Measurements from ENCODE around the gene APOA1. TPM values are rescaled to one million over a fixed set of nuclear protein-coding genes. Genes with fewer than 3 reads are reported as not detected.

Gene APOA1
- total and polyA plus RNA-seq, 2 of the 4 experiments (the other 2 are of a cell fraction), result 0.18 to 0.89 TPM

DNA sequence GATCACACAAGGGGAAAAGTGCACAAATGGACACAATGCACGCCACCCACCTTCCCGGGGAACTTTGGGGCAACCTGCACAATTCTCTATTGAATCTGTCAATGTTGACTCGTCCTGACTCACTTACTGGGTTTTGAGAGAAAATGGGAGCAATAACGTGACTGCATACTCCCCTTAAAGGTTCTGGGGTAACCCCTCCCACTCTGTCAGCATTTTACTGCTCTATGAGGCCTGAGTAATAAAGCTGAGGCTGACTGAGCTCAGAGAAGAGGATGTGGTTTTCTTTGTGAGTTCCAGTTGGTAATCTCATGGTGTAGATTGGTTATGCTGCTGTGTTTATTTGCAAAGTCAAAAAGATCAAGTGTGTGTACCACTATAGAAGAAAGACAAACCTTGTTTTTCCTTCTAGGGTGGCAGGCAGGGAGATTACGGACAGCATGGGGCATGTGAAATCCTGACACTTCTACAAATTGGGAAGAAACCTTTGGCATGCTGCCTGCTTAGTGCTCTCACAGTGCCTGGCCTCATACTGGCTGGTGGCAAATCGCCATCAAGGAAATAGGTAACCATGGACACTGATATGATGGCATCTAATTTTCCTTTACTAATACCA lies 16.1 kb upstream of the APOA1 start:
- intact Hi-C loops (cut with micrococcal nuclease) (loop anchor here (10.0 kb wide), 1 partner anchor 371 kb away; no protein-coding TSS in a partner anchor), dilution Hi-C loops (cut with HindIII; ENCODE audit: low sequenced_read_pairs, unreplicated experiment) (no loop called here), in situ Hi-C loops (cut with MboI; ENCODE audit: low sequenced_read_pairs) (no loop called here)
- ChIA-PET CTCF (interaction anchor here (1.0 to 1.4 kb wide), 3 partner anchors 17 to 63 kb away, joined by 4 read pairs; partner anchors contain the start of gene APOA5), POLR2A (ENCODE audit: unreplicated experiment) (interaction anchor here (0.5 kb wide), 1 partner anchor 290 kb away, joined by 3 read pairs; the partner anchor contains the start of gene PAFAH1B2)
- peak overlapping the region in 1 of 2 experiments; percentile 16; a peak in 1 of 4 replicates for H4K8ac ChIP-seq (ENCODE audit: low read depth in 2 of 2, low read length in 2 of 2)
- H3K27me3 ChIP-seq (ENCODE audit: control insufficient read depth, insufficient read depth, low read length), result no peaks in the 10 kb centered on the region
- peaks cover 17% of the 10 kb centered on the region for H4K20me1 ChIP-seq (ENCODE audit: insufficient read depth, low read length)
- H4K91ac ChIP-seq (ENCODE audit: insufficient read depth, low read depth, low read length), result no peak overlapping the region
- no peak overlapping the region for H4K5ac ChIP-seq (ENCODE audit: low read depth, low read length)
- H3K4me1 ChIP-seq (ENCODE audit: control insufficient read depth, insufficient read depth, low read length), result peaks cover 23% of the 10 kb centered on the region
- H2AK5ac ChIP-seq (ENCODE audit: low read depth, low read length), result peak overlapping the region; percentile 66; the same call in 1 of the 2 replicates
- H2BK5ac ChIP-seq (ENCODE audit: low read depth, low read length, poor library complexity, severe bottlenecking), result peak overlapping the region; percentile 59
- no peaks in the 10 kb centered on the region for H3K9me3 ChIP-seq (ENCODE audit: control insufficient read depth, insufficient read depth, low read length)
- H3K4me2 ChIP-seq (ENCODE audit: low read depth, low read length), result peak overlapping the region; percentile 48
- ATAC-seq (ENCODE audit: low read depth) (peak; percentile 87), DNase-seq (peak; percentile 96)
- no peak overlapping the region for H3K9ac ChIP-seq (ENCODE audit: low read depth, low read length)
- peak overlapping the region; percentile 9; the same call in 1 of the 2 replicates for H3K23ac ChIP-seq (ENCODE audit: low read depth, low read length)
- peaks cover 17% of the 10 kb centered on the region for H3K36me3 ChIP-seq (ENCODE audit: control insufficient read depth, insufficient read depth, low read length)
- no peak overlapping the region for H2AFZ ChIP-seq (replicated peaks; ENCODE audit: low read length, poor library complexity)
- no peak overlapping the region for H3K4me3 ChIP-seq (ENCODE audit: insufficient read depth, low read depth, low read length)
- H2BK20ac ChIP-seq (ENCODE audit: low read depth, low read length), result peak overlapping the region; percentile 18; the same call in 1 of the 2 replicates
- H2BK15ac ChIP-seq (ENCODE audit: low read depth, low read length), result peak overlapping the region; percentile 53; the same call in 2 of the 3 replicates
- H3K18ac ChIP-seq (ENCODE audit: low read depth, low read length), result no peak overlapping the region; the same call in 1 of the 2 replicates
- peaks cover 6 to 30% of the 10 kb centered on the region in 2 experiments; a peak in 3 of 4 replicates for H3K79me1 ChIP-seq (ENCODE audit: low read depth in 1 of 2, low read length in 2 of 2)
- 0% methylated on average over 1 of the region's 6 CpGs; no CpG with 5 or more reads in 1 of the 2 experiments for WGBS, 2 experiments (ENCODE audit: extremely low coverage in 2 of 2, insufficient read length in 1 of 2)
- H3K4ac ChIP-seq (ENCODE audit: low read depth, low read length), result peak overlapping the region; percentile 44
- H2BK120ac ChIP-seq (ENCODE audit: low read depth, low read length), result peak overlapping the region; percentile 61
- peak overlapping the region; percentile 41 for H3K27ac ChIP-seq (ENCODE audit: insufficient read depth, low read length)
- H2AK9ac ChIP-seq (replicated peaks; ENCODE audit: low read depth, low read length, poor library complexity), result no peak overlapping the region
- H3K56ac ChIP-seq (ENCODE audit: extremely low read depth, insufficient read depth, low read length), result no peak overlapping the region
- H3K9me1 ChIP-seq (ENCODE audit: insufficient read depth, low read length), result peaks cover 23% of the 10 kb centered on the region
- no TSS peak for BruUV-seq (replicated peaks)
- peak overlapping the region; percentile 62 for H3K14ac ChIP-seq (replicated peaks; ENCODE audit: low read depth, low read length)
- TF ChIP-seq BHLHE40 (IDR thresholded peaks at IDR 0.05; ENCODE audit: low read depth, low read length) (peak; percentile 81), MXI1 (IDR thresholded peaks at IDR 0.05; ENCODE audit: borderline replicate concordance, low read depth, low read length) (no peak; the same call in 1 of the 2 replicates), USF2 (IDR thresholded peaks at IDR 0.05; ENCODE audit: low read depth, low read length) (0 out of 2 replicates have a peak, but pooled peaks have one; percentile 8), NFE2L2 (IDR thresholded peaks at IDR 0.05; ENCODE audit: low read depth, low read length) (no peak; the same call in 1 of the 2 replicates), RFX5 (IDR thresholded peaks at IDR 0.05; ENCODE audit: low read depth, low read length) (no peak), SMC3 (IDR thresholded peaks at IDR 0.05; ENCODE audit: low read depth, low read length) (no peak), RCOR1 (IDR thresholded peaks at IDR 0.05; ENCODE audit: insufficient replicate concordance, low read length) (no peak), MAFK (IDR thresholded peaks at IDR 0.05; ENCODE audit: low read depth, low read length) (peak; percentile 91), POLR2A (IDR thresholded peaks at IDR 0.05; ENCODE audit: low read depth, low read length) (no peak), RAD21 (IDR thresholded peaks at IDR 0.05; ENCODE audit: low read length) (no peak), CEBPB (IDR thresholded peaks at IDR 0.05; ENCODE audit: low read depth, low read length) (no peak; the same call in 1 of the 2 replicates), FOS (IDR thresholded peaks at IDR 0.05; ENCODE audit: low read depth, low read length) (0 out of 2 replicates have a peak, but pooled peaks have one; percentile 42)
- TF ChIP-seq, protein P1, sequence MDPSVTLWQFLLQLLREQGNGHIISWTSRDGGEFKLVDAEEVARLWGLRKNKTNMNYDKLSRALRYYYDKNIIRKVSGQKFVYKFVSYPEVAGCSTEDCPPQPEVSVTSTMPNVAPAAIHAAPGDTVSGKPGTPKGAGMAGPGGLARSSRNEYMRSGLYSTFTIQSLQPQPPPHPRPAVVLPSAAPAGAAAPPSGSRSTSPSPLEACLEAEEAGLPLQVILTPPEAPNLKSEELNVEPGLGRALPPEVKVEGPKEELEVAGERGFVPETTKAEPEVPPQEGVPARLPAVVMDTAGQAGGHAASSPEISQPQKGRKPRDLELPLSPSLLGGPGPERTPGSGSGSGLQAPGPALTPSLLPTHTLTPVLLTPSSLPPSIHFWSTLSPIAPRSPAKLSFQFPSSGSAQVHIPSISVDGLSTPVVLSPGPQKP (IDR thresholded peaks at IDR 0.05; ENCODE audit: borderline replicate concordance, low read depth, low read length), result no peak
- TF ChIP-seq, protein P2, sequence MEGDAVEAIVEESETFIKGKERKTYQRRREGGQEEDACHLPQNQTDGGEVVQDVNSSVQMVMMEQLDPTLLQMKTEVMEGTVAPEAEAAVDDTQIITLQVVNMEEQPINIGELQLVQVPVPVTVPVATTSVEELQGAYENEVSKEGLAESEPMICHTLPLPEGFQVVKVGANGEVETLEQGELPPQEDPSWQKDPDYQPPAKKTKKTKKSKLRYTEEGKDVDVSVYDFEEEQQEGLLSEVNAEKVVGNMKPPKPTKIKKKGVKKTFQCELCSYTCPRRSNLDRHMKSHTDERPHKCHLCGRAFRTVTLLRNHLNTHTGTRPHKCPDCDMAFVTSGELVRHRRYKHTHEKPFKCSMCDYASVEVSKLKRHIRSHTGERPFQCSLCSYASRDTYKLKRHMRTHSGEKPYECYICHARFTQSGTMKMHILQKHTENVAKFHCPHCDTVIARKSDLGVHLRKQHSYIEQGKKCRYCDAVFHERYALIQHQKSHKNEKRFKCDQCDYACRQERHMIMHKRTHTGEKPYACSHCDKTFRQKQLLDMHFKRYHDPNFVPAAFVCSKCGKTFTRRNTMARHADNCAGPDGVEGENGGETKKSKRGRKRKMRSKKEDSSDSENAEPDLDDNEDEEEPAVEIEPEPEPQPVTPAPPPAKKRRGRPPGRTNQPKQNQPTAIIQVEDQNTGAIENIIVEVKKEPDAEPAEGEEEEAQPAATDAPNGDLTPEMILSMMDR (conservative IDR thresholded peaks at IDR 0.05; ENCODE audit: low read depth, low read length), result no peak

Measured in IMR-90 (cell line).